WTC11 (cell line): ENCODE results near the gene WDR1. TPM values are rescaled to one million over a fixed set of nuclear protein-coding genes. Genes with fewer than 3 reads are reported as not detected.

Source experiments
- ATAC-seq: fragments of 200-7000 bp; cut with Tn5 transposase; 2 replicates; pipeline ENCODE4 v1.10.0; 2021; ENCODE audit warnings: mild to moderate bottlenecking, moderate library complexity
- CTCF ChIA-PET: fragments of 300-600 bp; sonication (Branson Sonifier 250); formaldehyde crosslinking; loops from one replicate; lab custom pipeline; 2021; ENCODE audit warnings: antibody characterized with exemption; lab: Charles Lee
- POLR2A ChIA-PET: fragments of 350-600 bp; sonication (Branson Sonifier 250); formaldehyde crosslinking; loops from one replicate; lab custom pipeline; 2021; ENCODE audit warnings: antibody characterized with exemption; lab: Charles Lee
- DNase-seq: peaks from one replicate; pipeline ENCODE4 v3.0.0; 2021; ENCODE audit warnings: low spot score
- H3K27ac Mint-ChIP-seq: 2 replicates; pipeline ENCODE4 v1.8.0; 2021; ENCODE audit warnings: mixed read lengths
- H3K27me3 Mint-ChIP-seq: 2 replicates; pipeline ENCODE4 v1.8.0; 2021; ENCODE audit warnings: low read depth, mild to moderate bottlenecking, moderate library complexity, mixed read lengths
- H3K36me3 Mint-ChIP-seq: 2 replicates; pipeline ENCODE4 v1.8.0; 2021; ENCODE audit warnings: mixed read lengths
- H3K4me1 Mint-ChIP-seq: 2 replicates; pipeline ENCODE4 v1.8.0; 2022; ENCODE audit warnings: mixed read lengths
- H3K4me3 Mint-ChIP-seq: 2 replicates; pipeline ENCODE4 v1.8.0; 2021; ENCODE audit warnings: mild to moderate bottlenecking, moderate library complexity, mixed read lengths
- H3K9me3 Mint-ChIP-seq: 2 replicates; pipeline ENCODE4 v1.8.0; 2021; ENCODE audit warnings: mixed read lengths
- ATF1 ChIP-seq: sonication (generic); formaldehyde crosslinking; IDR thresholded peaks from 2 replicates; pipeline ENCODE4 v1.8.1; 2023; ENCODE audit warnings: mild to moderate bottlenecking, moderate library complexity, missing genetic modification reagents
- ELF4 ChIP-seq: sonication (generic); formaldehyde crosslinking; IDR thresholded peaks from 2 replicates; pipeline ENCODE4 v1.8.1; 2022; ENCODE audit warnings: low read depth, mild to moderate bottlenecking, moderate library complexity, missing genetic modification reagents
- GABPB1 ChIP-seq: sonication (generic); formaldehyde crosslinking; IDR thresholded peaks from 2 replicates; pipeline ENCODE4 v1.8.1; 2023; ENCODE audit warnings: mild to moderate bottlenecking, missing genetic modification reagents
- KAT7 ChIP-seq: sonication (generic); formaldehyde crosslinking; IDR thresholded peaks from 2 replicates; pipeline ENCODE4 v1.8.1; 2023; ENCODE audit warnings: missing genetic modification reagents, mild to moderate bottlenecking, borderline replicate concordance
- RORB ChIP-seq: fragments of 250-450 bp; sonication (Bioruptor Pico); IDR thresholded peaks from 2 replicates; pipeline ENCODE4 v1.9.0; 2021; ENCODE audit warnings: mild to moderate bottlenecking
- SOX15 ChIP-seq: fragments of 250-450 bp; sonication (Bioruptor Pico); IDR thresholded peaks from 2 replicates; pipeline ENCODE4 v1.9.0; 2021; ENCODE audit warnings: mild to moderate bottlenecking
- SP1 ChIP-seq: sonication (generic); formaldehyde crosslinking; conservative IDR thresholded peaks from 2 replicates; pipeline ENCODE4 v1.8.1; 2022; ENCODE audit warnings: missing genetic modification reagents
- TEAD1 ChIP-seq: sonication (generic); formaldehyde crosslinking; IDR thresholded peaks from 2 replicates; pipeline ENCODE4 v1.8.0; 2022; ENCODE audit warnings: mild to moderate bottlenecking, missing genetic modification reagents
- ZNF263 ChIP-seq: sonication (generic); formaldehyde crosslinking; IDR thresholded peaks from 2 replicates; pipeline ENCODE4 v1.8.1; 2022; ENCODE audit warnings: low read depth, mild to moderate bottlenecking, moderate library complexity, missing genetic modification reagents
- ZNF416 ChIP-seq: fragments of 250-450 bp; sonication (Bioruptor Pico); IDR thresholded peaks from 2 replicates; pipeline ENCODE4 v1.9.0; 2021; ENCODE audit warnings: mild to moderate bottlenecking, inconsistent platforms
- total RNA-seq: library from RNA; stranded (reverse); gene quantifications from 3 replicates; pipeline ENCODE4 v1.2.3, GENCODE V29; 2021
- TF ChIP-seq, protein P1 (sequence below): sonication (generic); formaldehyde crosslinking; IDR thresholded peaks from 2 replicates; pipeline ENCODE4 v1.8.0; 2022; ENCODE audit warnings: mild to moderate bottlenecking, missing genetic modification reagents
- TF ChIP-seq, protein P2 (sequence below): sonication (generic); formaldehyde crosslinking; IDR thresholded peaks from 2 replicates; pipeline ENCODE4 v1.8.1; 2023; ENCODE audit warnings: mild to moderate bottlenecking, missing genetic modification reagents
- TF ChIP-seq, protein P3 (sequence below): sonication (generic); formaldehyde crosslinking; IDR thresholded peaks from 2 replicates; pipeline ENCODE4 v1.8.0; 2023; ENCODE audit warnings: missing genetic modification reagents
- TF ChIP-seq, protein P4 (sequence below): fragments of 250-450 bp; sonication (Bioruptor Pico); IDR thresholded peaks from 2 replicates; pipeline ENCODE4 v2.1.2; 2022; ENCODE audit warnings: mild to moderate bottlenecking, moderate library complexity
- TF ChIP-seq, protein P5 (sequence below): fragments of 250-450 bp; sonication (Bioruptor Pico); IDR thresholded peaks from 2 replicates; pipeline ENCODE4 v1.9.0; 2021; ENCODE audit warnings: mild to moderate bottlenecking
- TF ChIP-seq, protein P6 (sequence below): fragments of 250-450 bp; sonication (Bioruptor Pico); IDR thresholded peaks from 2 replicates; pipeline ENCODE4 v1.9.0; 2021; ENCODE audit warnings: mild to moderate bottlenecking

WDR1 gene
- total RNA-seq, 1 experiment from 2014 or later = 288 TPM

DNA sequence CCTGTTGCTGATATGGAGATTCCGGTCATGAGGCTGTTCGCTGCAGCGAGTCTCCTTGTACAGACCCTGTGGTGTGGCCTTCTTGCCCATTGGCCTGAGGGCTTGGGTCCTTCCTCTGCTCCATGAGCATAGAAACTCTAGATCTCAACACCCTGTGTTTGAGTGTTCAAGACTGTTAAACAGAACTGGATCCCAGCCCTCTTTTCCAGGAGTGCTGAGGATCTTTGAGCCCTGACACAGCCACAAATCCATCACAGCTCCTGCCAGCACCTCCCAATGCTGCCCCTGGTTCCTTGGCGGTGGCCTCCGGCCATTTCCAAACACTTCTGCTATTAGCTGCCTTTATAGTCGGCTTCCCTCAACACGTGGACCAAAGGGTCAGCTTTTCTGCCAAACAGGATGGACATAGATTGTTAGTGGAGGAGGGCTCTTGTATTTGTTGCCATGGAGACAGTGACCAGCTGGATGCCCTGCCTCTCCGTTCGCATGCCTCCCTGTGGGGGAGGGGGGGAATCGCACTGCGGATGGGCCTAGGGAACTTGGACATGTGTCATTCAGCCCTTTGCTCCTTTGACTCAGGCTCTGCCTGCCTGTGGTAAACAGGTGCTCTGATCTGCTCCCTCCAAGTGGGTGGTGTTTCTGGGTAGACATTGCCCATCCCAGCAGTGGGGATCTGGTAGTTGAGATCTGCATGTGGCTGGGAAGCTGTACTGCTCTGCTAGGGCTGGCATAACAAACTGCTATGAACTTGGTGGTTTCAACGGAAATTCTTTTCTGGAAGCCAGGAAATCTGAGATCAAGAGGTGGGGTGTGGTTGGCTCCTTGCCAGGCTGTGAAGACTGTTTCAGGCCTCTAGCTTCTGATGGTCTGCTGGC, 6.9 kb upstream of the WDR1 start:
- DNase-seq (peak; percentile 52), ATAC-seq (peak; percentile 53)
- TF ChIP-seq, protein P1, sequence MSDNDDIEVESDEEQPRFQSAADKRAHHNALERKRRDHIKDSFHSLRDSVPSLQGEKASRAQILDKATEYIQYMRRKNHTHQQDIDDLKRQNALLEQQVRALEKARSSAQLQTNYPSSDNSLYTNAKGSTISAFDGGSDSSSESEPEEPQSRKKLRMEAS = no peak
- TF ChIP-seq SP1 (CRISPR knock-in tag) (no peak), SOX15 (no peak), ZNF263 (CRISPR knock-in tag) (no peak), ZNF416 (CRISPR knock-in tag) (no peak), ELF4 (no peak)
- TF ChIP-seq, protein P2, sequence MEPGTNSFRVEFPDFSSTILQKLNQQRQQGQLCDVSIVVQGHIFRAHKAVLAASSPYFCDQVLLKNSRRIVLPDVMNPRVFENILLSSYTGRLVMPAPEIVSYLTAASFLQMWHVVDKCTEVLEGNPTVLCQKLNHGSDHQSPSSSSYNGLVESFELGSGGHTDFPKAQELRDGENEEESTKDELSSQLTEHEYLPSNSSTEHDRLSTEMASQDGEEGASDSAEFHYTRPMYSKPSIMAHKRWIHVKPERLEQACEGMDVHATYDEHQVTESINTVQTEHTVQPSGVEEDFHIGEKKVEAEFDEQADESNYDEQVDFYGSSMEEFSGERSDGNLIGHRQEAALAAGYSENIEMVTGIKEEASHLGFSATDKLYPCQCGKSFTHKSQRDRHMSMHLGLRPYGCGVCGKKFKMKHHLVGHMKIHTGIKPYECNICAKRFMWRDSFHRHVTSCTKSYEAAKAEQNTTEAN (CRISPR knock-in tag) = no peak
- TF ChIP-seq, protein P3, sequence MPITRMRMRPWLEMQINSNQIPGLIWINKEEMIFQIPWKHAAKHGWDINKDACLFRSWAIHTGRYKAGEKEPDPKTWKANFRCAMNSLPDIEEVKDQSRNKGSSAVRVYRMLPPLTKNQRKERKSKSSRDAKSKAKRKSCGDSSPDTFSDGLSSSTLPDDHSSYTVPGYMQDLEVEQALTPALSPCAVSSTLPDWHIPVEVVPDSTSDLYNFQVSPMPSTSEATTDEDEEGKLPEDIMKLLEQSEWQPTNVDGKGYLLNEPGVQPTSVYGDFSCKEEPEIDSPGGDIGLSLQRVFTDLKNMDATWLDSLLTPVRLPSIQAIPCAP (CRISPR knock-in tag) = no peak
- H3K9me3 Mint-ChIP-seq = 0 out of 2 replicates have a peak, but pooled peaks cover 3% of the 10 kb centered on the region
- CTCF ChIA-PET = interaction anchor here (1.2 to 6.8 kb wide), 2 partner anchors 18 to 35 kb away, joined by 4 to 42 read pairs; no protein-coding TSS in a partner anchor
- no peak overlapping the region for H3K4me3 Mint-ChIP-seq
- H3K36me3 Mint-ChIP-seq = no peaks in the 10 kb centered on the region
- no peaks in the 10 kb centered on the region for H3K27me3 Mint-ChIP-seq
- no peak overlapping the region; the same call in 1 of the 2 replicates for H3K27ac Mint-ChIP-seq
- POLR2A ChIA-PET = interaction anchor here (0.7 kb wide), 1 partner anchor 422 kb away, joined by 3 read pairs; no protein-coding TSS in a partner anchor
- peaks cover 30% of the 10 kb centered on the region for H3K4me1 Mint-ChIP-seq

DNA sequence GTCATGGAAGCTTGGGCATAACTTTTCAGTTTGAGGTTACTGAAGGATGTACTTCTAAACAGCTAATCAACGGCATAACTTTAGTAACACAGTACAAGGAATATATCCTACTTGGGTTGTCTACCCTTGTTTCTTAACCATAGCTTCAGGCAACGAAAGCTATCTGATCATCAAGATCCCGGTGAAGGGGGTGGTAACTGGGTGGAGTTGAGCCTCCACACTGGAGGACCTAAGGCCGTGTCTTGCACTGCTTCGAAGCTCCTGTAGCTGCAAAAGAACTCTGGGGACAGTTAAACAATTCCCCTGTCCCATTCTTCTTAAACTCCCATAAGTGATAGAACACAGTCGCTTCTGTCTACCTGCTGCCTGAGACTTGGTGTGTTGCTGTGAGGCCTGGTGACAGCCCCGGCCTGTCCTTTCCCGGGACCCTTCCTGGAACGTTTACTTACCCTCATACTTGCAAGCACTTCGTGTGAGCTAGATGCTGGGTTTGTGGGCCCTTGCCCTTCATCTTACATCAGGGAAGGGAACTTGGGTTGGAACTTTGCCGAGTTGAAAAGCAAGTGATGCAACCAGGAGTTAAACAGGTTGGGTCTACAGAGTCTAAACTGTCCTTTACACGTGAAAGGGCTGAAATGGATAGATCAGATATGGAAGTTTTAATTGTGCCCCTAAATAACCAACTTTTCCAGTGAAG, 5.8 kb upstream of the WDR1 start:
- ATAC-seq = no peak
- H3K9me3 Mint-ChIP-seq = 0 out of 2 replicates have a peak, but pooled peaks cover 3% of the 10 kb centered on the region
- ChIA-PET CTCF (interaction anchor here (1.0 to 6.8 kb wide), 4 partner anchors 19 to 339 kb away, joined by 3 to 42 read pairs (median 4); no protein-coding TSS in a partner anchor), POLR2A (no interaction called here)
- H3K27ac Mint-ChIP-seq = no peak overlapping the region
- H3K36me3 Mint-ChIP-seq = no peaks in the 10 kb centered on the region
- TF ChIP-seq KAT7 (CRISPR knock-in tag) (no peak), GABPB1 (CRISPR knock-in tag) (peak; percentile 75), TEAD1 (CRISPR knock-in tag) (no peak)
- TF ChIP-seq, all 79 proteins: peak for 1
- H3K27me3 Mint-ChIP-seq = no peaks in the 10 kb centered on the region
- no peak for DNase-seq
- peaks cover 40% of the 10 kb centered on the region for H3K4me1 Mint-ChIP-seq
- H3K4me3 Mint-ChIP-seq = no peak overlapping the region

DNA sequence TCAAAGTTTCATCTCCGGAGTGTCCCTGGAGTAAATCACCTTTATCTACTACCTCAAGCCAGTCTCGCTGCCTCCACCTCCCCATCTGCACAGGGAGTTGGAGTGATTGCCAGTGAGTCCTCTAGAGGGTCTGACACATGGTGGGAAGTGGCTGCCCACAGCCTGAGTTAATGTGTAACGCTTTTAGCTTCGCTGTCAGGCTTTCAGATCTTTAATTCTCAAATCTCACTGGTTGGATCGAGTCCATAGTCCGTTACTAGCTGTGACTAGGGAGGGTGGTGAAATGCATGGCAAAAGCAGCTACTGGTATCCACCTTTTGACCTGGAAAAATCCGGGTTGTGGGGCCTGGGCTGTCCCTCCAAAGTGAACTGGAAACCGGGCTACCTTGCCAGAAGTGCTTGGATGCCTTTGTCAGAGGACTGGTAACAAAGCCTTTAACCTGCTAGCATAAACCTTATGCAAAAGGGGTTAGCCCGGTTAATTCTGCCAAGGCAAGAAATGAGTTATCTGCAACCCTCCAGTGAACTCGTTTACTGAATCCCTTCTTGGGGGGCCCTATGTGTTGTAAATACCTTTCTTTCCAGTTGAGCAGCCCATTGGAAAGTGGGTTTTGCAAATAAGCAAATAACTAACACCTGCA, 5.1 kb upstream of the WDR1 start:
- ATAC-seq = no peak
- ChIA-PET POLR2A (interaction anchor here (0.9 kb wide), 2 partner anchors 19 to 22 kb away, joined by 3 read pairs; no protein-coding TSS in a partner anchor), CTCF (interaction anchor here (1.0 to 6.8 kb wide), 5 partner anchors 20 to 340 kb away, joined by 3 to 42 read pairs (median 4); no protein-coding TSS in a partner anchor)
- peaks cover 43% of the 10 kb centered on the region for H3K4me1 Mint-ChIP-seq
- H3K4me3 Mint-ChIP-seq = no peak overlapping the region
- H3K27me3 Mint-ChIP-seq = no peaks in the 10 kb centered on the region
- no peaks in the 10 kb centered on the region for H3K36me3 Mint-ChIP-seq
- H3K27ac Mint-ChIP-seq = no peak overlapping the region
- TF ChIP-seq RORB = no peak
- 0 out of 2 replicates have a peak, but pooled peaks have one; percentile 47 for TF ChIP-seq GABPB1 (CRISPR knock-in tag)
- TF ChIP-seq, all 79 proteins: peak for 1
- H3K9me3 Mint-ChIP-seq = 0 out of 2 replicates have a peak, but pooled peaks cover 3% of the 10 kb centered on the region
- no peak for DNase-seq

DNA sequence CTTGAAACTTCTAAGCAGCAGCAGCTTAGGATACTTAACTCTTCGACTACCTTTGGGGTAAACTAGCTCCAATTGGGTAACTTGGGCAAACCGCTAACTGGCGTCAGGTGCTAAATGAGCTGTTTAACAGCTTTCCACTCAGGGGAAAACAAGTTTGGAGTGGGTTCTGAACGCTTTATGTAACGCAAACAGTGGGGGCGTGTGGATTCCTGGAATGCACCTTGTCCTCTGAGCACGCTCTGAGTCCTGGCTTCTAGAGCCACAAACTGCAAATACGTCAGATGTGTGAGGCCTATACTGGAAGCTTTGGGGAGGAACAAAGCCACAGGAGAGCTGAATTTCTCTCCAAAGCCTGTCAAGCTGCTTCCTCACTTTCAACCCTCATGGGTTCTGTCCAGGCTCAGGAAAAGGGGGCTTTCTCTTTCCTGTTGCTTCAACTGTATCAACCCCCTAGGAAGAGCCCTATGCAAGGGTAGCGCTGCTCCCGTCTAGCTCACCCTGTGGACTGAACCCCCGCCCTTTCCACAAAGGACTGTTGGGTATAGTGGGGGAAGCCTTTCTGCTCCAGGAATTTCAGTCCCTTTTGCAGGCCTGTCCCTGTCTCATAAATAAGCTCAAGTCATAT, 4.5 kb upstream of the WDR1 start:
- H3K9me3 Mint-ChIP-seq = 0 out of 2 replicates have a peak, but pooled peaks cover 3% of the 10 kb centered on the region
- H3K4me1 Mint-ChIP-seq = peaks cover 43% of the 10 kb centered on the region
- H3K27ac Mint-ChIP-seq = no peak overlapping the region
- CTCF ChIA-PET = interaction anchor here (1.0 to 6.8 kb wide), 4 partner anchors 20 to 44 kb away, joined by 3 to 42 read pairs (median 4); no protein-coding TSS in a partner anchor
- POLR2A ChIA-PET = interaction anchor here (0.9 kb wide), 3 partner anchors 9 to 23 kb away, joined by 3 read pairs; no protein-coding TSS in a partner anchor
- H3K27me3 Mint-ChIP-seq = no peaks in the 10 kb centered on the region
- ATAC-seq (no peak), DNase-seq (no peak)
- H3K36me3 Mint-ChIP-seq = no peaks in the 10 kb centered on the region
- no peak overlapping the region for H3K4me3 Mint-ChIP-seq
- no peak for TF ChIP-seq ATF1 (CRISPR knock-in tag)
- TF ChIP-seq, protein P4, sequence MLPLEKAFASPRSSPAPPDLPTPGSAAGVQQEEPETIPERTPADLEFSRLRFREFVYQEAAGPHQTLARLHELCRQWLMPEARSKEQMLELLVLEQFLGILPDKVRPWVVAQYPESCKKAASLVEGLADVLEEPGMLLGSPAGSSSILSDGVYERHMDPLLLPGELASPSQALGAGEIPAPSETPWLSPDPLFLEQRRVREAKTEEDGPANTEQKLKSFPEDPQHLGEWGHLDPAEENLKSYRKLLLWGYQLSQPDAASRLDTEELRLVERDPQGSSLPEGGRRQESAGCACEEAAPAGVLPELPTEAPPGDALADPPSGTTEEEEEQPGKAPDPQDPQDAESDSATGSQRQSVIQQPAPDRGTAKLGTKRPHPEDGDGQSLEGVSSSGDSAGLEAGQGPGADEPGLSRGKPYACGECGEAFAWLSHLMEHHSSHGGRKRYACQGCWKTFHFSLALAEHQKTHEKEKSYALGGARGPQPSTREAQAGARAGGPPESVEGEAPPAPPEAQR = no peak
- TF ChIP-seq, protein P5, sequence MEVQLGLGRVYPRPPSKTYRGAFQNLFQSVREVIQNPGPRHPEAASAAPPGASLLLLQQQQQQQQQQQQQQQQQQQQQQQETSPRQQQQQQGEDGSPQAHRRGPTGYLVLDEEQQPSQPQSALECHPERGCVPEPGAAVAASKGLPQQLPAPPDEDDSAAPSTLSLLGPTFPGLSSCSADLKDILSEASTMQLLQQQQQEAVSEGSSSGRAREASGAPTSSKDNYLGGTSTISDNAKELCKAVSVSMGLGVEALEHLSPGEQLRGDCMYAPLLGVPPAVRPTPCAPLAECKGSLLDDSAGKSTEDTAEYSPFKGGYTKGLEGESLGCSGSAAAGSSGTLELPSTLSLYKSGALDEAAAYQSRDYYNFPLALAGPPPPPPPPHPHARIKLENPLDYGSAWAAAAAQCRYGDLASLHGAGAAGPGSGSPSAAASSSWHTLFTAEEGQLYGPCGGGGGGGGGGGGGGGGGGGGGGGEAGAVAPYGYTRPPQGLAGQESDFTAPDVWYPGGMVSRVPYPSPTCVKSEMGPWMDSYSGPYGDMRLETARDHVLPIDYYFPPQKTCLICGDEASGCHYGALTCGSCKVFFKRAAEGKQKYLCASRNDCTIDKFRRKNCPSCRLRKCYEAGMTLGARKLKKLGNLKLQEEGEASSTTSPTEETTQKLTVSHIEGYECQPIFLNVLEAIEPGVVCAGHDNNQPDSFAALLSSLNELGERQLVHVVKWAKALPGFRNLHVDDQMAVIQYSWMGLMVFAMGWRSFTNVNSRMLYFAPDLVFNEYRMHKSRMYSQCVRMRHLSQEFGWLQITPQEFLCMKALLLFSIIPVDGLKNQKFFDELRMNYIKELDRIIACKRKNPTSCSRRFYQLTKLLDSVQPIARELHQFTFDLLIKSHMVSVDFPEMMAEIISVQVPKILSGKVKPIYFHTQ (CRISPR knock-in tag) = no peak
- TF ChIP-seq, protein P6, sequence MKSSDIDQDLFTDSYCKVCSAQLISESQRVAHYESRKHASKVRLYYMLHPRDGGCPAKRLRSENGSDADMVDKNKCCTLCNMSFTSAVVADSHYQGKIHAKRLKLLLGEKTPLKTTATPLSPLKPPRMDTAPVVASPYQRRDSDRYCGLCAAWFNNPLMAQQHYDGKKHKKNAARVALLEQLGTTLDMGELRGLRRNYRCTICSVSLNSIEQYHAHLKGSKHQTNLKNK (CRISPR knock-in tag) = no peak
- no peak for TF ChIP-seq TEAD1 (CRISPR knock-in tag)
